ENCODE measurements around the gene PSG6.
"Not testable (repeated sequence)": the region's sequence is repeated elsewhere in the genome, so short reads cannot be mapped to it uniquely, and the experiment has no call there.

Gene PSG6

DNA sequence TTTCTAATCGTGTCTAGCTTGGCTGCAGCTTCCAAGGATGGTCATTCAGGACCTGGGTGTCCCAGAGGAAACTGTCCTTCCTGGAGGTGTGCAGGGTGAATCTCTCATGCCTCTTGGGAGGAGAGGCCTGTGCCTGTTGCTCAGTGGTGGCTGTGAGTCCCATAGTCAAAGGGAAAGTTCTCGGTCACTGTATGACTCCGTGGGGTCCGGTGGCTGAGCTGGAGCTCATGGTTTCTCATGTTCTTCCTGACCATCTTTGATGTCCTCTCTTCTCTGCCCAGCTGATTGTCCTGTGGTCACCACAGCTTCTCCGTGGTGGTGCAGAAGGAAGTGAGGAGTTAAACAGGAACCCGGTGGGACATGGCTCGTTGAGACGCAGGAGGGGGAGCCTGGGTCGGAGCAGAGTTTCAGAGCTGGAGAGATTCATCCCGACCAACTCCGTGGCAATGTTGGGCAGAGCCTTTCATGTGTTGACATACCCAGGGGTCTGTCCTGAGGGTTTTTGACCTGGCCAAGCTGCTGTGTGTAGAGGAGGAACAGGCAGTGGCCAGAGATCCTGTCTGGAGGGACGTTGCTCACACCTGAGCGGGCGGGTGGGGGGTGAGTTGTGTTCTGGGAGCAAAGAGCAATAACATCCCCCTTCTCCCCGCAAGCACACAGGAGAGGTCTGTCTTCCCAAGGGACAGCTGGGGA lies 829 bp upstream of the PSG6 start:
- not testable (repeated sequence) for H3K56ac ChIP-seq (ENCODE audit: low read length); H2BK5ac ChIP-seq (ENCODE audit: low read length); H3K18ac ChIP-seq (ENCODE audit: low read length); H3K4me2 ChIP-seq (ENCODE audit: low read length); H3K4ac ChIP-seq (ENCODE audit: low read depth, low read length); H3K79me1 ChIP-seq (ENCODE audit: low read length); H2BK120ac ChIP-seq (ENCODE audit: low read depth, low read length); H3K27me3 ChIP-seq (ENCODE audit: insufficient read depth, low read length, poor library complexity); H3K27ac ChIP-seq (ENCODE audit: low read depth, low read length); DNase-seq; H3K4me1 ChIP-seq (ENCODE audit: control insufficient read depth, low read depth, low read length); H4K8ac ChIP-seq (ENCODE audit: low read depth, low read length); H3K36me3 ChIP-seq (ENCODE audit: control insufficient read depth, insufficient read depth, low read length); H3K79me2 ChIP-seq (ENCODE audit: control insufficient read depth, insufficient read depth, low read length); H3K23ac ChIP-seq (ENCODE audit: low read length); H2AK5ac ChIP-seq (ENCODE audit: low read length); H3K9ac ChIP-seq (ENCODE audit: low read length); H4K5ac ChIP-seq (ENCODE audit: low read length); H3K4me3 ChIP-seq (ENCODE audit: low read length); H2BK15ac ChIP-seq (replicated peaks; ENCODE audit: low read depth)
- WGBS (ENCODE audit: extremely low coverage, insufficient coverage, low lambda C conversion rate) = no CpG with 5 or more reads among the region's 15 CpGs

DNA sequence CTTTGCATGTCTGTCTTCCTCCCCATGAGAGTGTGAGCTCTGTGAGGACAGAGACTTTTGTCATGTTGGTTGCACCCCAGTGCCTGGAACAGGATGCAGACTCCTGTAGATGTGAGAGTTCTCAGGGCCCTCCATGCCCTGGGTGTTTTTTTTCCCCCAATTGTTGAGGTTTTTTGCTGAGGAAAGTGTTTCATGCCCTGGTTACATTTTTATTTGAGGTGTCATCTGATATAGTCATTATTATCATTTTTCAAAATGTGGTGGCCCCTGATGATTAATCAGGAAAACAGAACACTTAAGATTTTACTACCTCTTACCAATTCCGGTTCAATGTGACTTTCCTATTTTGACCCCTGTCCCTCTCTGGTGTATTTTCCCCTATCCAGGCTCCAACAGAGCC lies 763 bp downstream of the PSG6 start:
- no CpG with 5 or more reads among the region's 1 CpG for WGBS (ENCODE audit: extremely low coverage, insufficient coverage, low lambda C conversion rate)

GRCh38 chr19:42913516-42913915 lies 4.2 kb downstream of the PSG6 start:
- not testable (repeated sequence) for H3K4me1 ChIP-seq (ENCODE audit: control insufficient read depth, low read depth, low read length); H3K9ac ChIP-seq (ENCODE audit: low read length); H3K4me3 ChIP-seq (ENCODE audit: low read length); H2BK5ac ChIP-seq (ENCODE audit: low read length); DNase-seq; H4K8ac ChIP-seq (ENCODE audit: low read depth, low read length); H2BK120ac ChIP-seq (ENCODE audit: low read depth, low read length); H3K4me2 ChIP-seq (ENCODE audit: low read length); H3K27me3 ChIP-seq (ENCODE audit: insufficient read depth, low read length, poor library complexity); H3K36me3 ChIP-seq (ENCODE audit: control insufficient read depth, insufficient read depth, low read length); H3K27ac ChIP-seq (ENCODE audit: low read depth, low read length); H2BK15ac ChIP-seq (replicated peaks; ENCODE audit: low read depth); H3K23ac ChIP-seq (ENCODE audit: low read length); H3K56ac ChIP-seq (ENCODE audit: low read length); H3K4ac ChIP-seq (ENCODE audit: low read depth, low read length); H3K79me2 ChIP-seq (ENCODE audit: control insufficient read depth, insufficient read depth, low read length); H2AK5ac ChIP-seq (ENCODE audit: low read length); H4K5ac ChIP-seq (ENCODE audit: low read length); H3K18ac ChIP-seq (ENCODE audit: low read length); H3K79me1 ChIP-seq (ENCODE audit: low read length)
- no CpG with 5 or more reads among the region's 5 CpGs for WGBS (ENCODE audit: extremely low coverage, insufficient coverage, low lambda C conversion rate)

More for the DNA sequence above, 763 bp downstream of the PSG6 start:
- H3K36me3 ChIP-seq (ENCODE audit: control insufficient read depth, insufficient read depth, low read length); H3K23ac ChIP-seq (ENCODE audit: low read length); H3K4me3 ChIP-seq (ENCODE audit: low read length); H2BK5ac ChIP-seq (ENCODE audit: low read length); H3K4ac ChIP-seq (ENCODE audit: low read depth, low read length); DNase-seq; H3K4me2 ChIP-seq (ENCODE audit: low read length); H3K79me2 ChIP-seq (ENCODE audit: control insufficient read depth, insufficient read depth, low read length); H3K18ac ChIP-seq (ENCODE audit: low read length); H4K8ac ChIP-seq (ENCODE audit: low read depth, low read length); H3K27me3 ChIP-seq (ENCODE audit: insufficient read depth, low read length, poor library complexity); H3K56ac ChIP-seq (ENCODE audit: low read length); H2BK120ac ChIP-seq (ENCODE audit: low read depth, low read length); H3K27ac ChIP-seq (ENCODE audit: low read depth, low read length); H3K9ac ChIP-seq (ENCODE audit: low read length); H2BK15ac ChIP-seq (replicated peaks; ENCODE audit: low read depth); H3K4me1 ChIP-seq (ENCODE audit: control insufficient read depth, low read depth, low read length); H4K5ac ChIP-seq (ENCODE audit: low read length); H3K79me1 ChIP-seq (ENCODE audit: low read length); H2AK5ac ChIP-seq (ENCODE audit: low read length): not testable (repeated sequence)

GRCh38 chr19:42912941-42913340 lies 4.8 kb downstream of the PSG6 start:
- not testable (repeated sequence) for H3K23ac ChIP-seq (ENCODE audit: low read length); H3K4me2 ChIP-seq (ENCODE audit: low read length); H3K79me2 ChIP-seq (ENCODE audit: control insufficient read depth, insufficient read depth, low read length); H3K27ac ChIP-seq (ENCODE audit: low read depth, low read length); H4K8ac ChIP-seq (ENCODE audit: low read depth, low read length); H3K4ac ChIP-seq (ENCODE audit: low read depth, low read length); H2BK5ac ChIP-seq (ENCODE audit: low read length); H3K9ac ChIP-seq (ENCODE audit: low read length); H3K18ac ChIP-seq (ENCODE audit: low read length); H3K4me3 ChIP-seq (ENCODE audit: low read length); DNase-seq; H4K5ac ChIP-seq (ENCODE audit: low read length); H3K4me1 ChIP-seq (ENCODE audit: control insufficient read depth, low read depth, low read length); H2BK15ac ChIP-seq (replicated peaks; ENCODE audit: low read depth); H2AK5ac ChIP-seq (ENCODE audit: low read length); H3K79me1 ChIP-seq (ENCODE audit: low read length); H3K27me3 ChIP-seq (ENCODE audit: insufficient read depth, low read length, poor library complexity); H3K36me3 ChIP-seq (ENCODE audit: control insufficient read depth, insufficient read depth, low read length); H3K56ac ChIP-seq (ENCODE audit: low read length); H2BK120ac ChIP-seq (ENCODE audit: low read depth, low read length)
- WGBS (ENCODE audit: extremely low coverage, insufficient coverage, low lambda C conversion rate) = no CpG with 5 or more reads among the region's 4 CpGs

GRCh38 chr19:42911731-42912130 lies 6.0 kb downstream of the PSG6 start:
- DNase-seq; H4K8ac ChIP-seq (ENCODE audit: low read depth, low read length): not testable (repeated sequence)

GRCh38 chr19:42906162-42906561 lies 11.5 kb downstream of the PSG6 start:
- H3K79me2 ChIP-seq (ENCODE audit: control insufficient read depth, insufficient read depth, low read length); H3K4me2 ChIP-seq (ENCODE audit: low read length); H3K4ac ChIP-seq (ENCODE audit: low read depth, low read length); H2BK120ac ChIP-seq (ENCODE audit: low read depth, low read length); H3K18ac ChIP-seq (ENCODE audit: low read length); H3K27ac ChIP-seq (ENCODE audit: low read depth, low read length); H3K56ac ChIP-seq (ENCODE audit: low read length); H3K27me3 ChIP-seq (ENCODE audit: insufficient read depth, low read length, poor library complexity); H4K5ac ChIP-seq (ENCODE audit: low read length); H2BK15ac ChIP-seq (replicated peaks; ENCODE audit: low read depth); H4K8ac ChIP-seq (ENCODE audit: low read depth, low read length); H3K23ac ChIP-seq (ENCODE audit: low read length); H3K4me1 ChIP-seq (ENCODE audit: control insufficient read depth, low read depth, low read length); H2AK5ac ChIP-seq (ENCODE audit: low read length); H3K4me3 ChIP-seq (ENCODE audit: low read length); DNase-seq; H3K9ac ChIP-seq (ENCODE audit: low read length); H3K36me3 ChIP-seq (ENCODE audit: control insufficient read depth, insufficient read depth, low read length); H3K79me1 ChIP-seq (ENCODE audit: low read length); H2BK5ac ChIP-seq (ENCODE audit: low read length): not testable (repeated sequence)
- no CpG with 5 or more reads among the region's 5 CpGs for WGBS (ENCODE audit: extremely low coverage, insufficient coverage, low lambda C conversion rate)

More at GRCh38 chr19:42911731-42912130, 6.0 kb downstream of the PSG6 start:
- not testable (repeated sequence) for H3K27me3 ChIP-seq (ENCODE audit: insufficient read depth, low read length, poor library complexity); H3K36me3 ChIP-seq (ENCODE audit: control insufficient read depth, insufficient read depth, low read length); H3K4me2 ChIP-seq (ENCODE audit: low read length); H3K23ac ChIP-seq (ENCODE audit: low read length); H3K4me1 ChIP-seq (ENCODE audit: control insufficient read depth, low read depth, low read length); H2AK5ac ChIP-seq (ENCODE audit: low read length); H2BK5ac ChIP-seq (ENCODE audit: low read length); H3K4me3 ChIP-seq (ENCODE audit: low read length); H3K79me2 ChIP-seq (ENCODE audit: control insufficient read depth, insufficient read depth, low read length); H3K9ac ChIP-seq (ENCODE audit: low read length); H4K5ac ChIP-seq (ENCODE audit: low read length); H3K79me1 ChIP-seq (ENCODE audit: low read length); H2BK120ac ChIP-seq (ENCODE audit: low read depth, low read length); H3K4ac ChIP-seq (ENCODE audit: low read depth, low read length); H2BK15ac ChIP-seq (replicated peaks; ENCODE audit: low read depth); H3K27ac ChIP-seq (ENCODE audit: low read depth, low read length); H3K56ac ChIP-seq (ENCODE audit: low read length); H3K18ac ChIP-seq (ENCODE audit: low read length)
- WGBS (ENCODE audit: extremely low coverage, insufficient coverage, low lambda C conversion rate) = no CpG with 5 or more reads among the region's 5 CpGs
